Measurements from ENCODE around the gene AK9.
A peak's percentile ranks its signal among the peaks of the same experiment; 100 is the strongest.

AK9 gene

GRCh38 chr6:109455437-109456110 is 235.4 kb downstream of the AK9 start, which contains the start of gene MICAL1:
Gene MICAL1, minus strand, starts transcription at chr6:109455772. Its CDS starts 1,576 bp downstream, at chr6:109454196.
- peak; percentile 73 for DNase-seq

GRCh38 chr6:109454496-109455436 is 236.2 kb downstream of the AK9 start:
- DNase-seq, result peak; percentile 64

- no peak for DNase-seq
Observed at GRCh38 chr6:109453594-109454495, 237.2 kb downstream of the AK9 start.

GRCh38 chr6:109453156-109453555 is 237.8 kb downstream of the AK9 start:
- DNase-seq, result no peak

GRCh38 chr6:109452181-109452580 is 238.8 kb downstream of the AK9 start:
- DNase-seq, result no peak

GRCh38 chr6:109451376-109451775 is 239.6 kb downstream of the AK9 start:
- DNase-seq, result no peak

- DNase-seq, result no peak
Observed at GRCh38 chr6:109450801-109451200, 240.2 kb downstream of the AK9 start.

GRCh38 chr6:109449795-109450673 is 241.0 kb downstream of the AK9 start:
- peak; percentile 29 for DNase-seq

- no peak for DNase-seq
Observed at GRCh38 chr6:109449064-109449794, 241.8 kb downstream of the AK9 start.

- no peak for DNase-seq
Observed at GRCh38 chr6:109448615-109449014, 242.4 kb downstream of the AK9 start.

GRCh38 chr6:109447878-109448555 is 243.0 kb downstream of the AK9 start:
- DNase-seq, result no peak

GRCh38 chr6:109447087-109447486 is 243.9 kb downstream of the AK9 start:
- DNase-seq, result no peak

GRCh38 chr6:109446541-109446940 is 244.5 kb downstream of the AK9 start:
- no peak for DNase-seq

GRCh38 chr6:109446072-109446471 is 244.9 kb downstream of the AK9 start:
- no peak for DNase-seq

- DNase-seq, result no peak
Observed at GRCh38 chr6:109445382-109445781, 245.6 kb downstream of the AK9 start.

GRCh38 chr6:109443425-109443950 is 247.5 kb downstream of the AK9 start:
- no peak for DNase-seq

Measured in activated effector memory CD4-positive, alpha-beta T cell treated with Interleukin-2 at 50 U/mL for 16 hours (primary cell).